GM10847 (cell line): ENCODE measurements around the gene ASB2.

Experiments used
- POLR2A ChIP-seq: IDR thresholded peaks from 2 replicates; pipeline ENCODE4 v1.6.1; 2011; ENCODE audit not compliant: insufficient read length; ENCODE audit errors: extremely low read depth

ASB2 gene

GRCh38 chr14:93953263-93953662, 23.1 kb downstream of the ASB2 start:
- no peak for TF ChIP-seq POLR2A

DNA sequence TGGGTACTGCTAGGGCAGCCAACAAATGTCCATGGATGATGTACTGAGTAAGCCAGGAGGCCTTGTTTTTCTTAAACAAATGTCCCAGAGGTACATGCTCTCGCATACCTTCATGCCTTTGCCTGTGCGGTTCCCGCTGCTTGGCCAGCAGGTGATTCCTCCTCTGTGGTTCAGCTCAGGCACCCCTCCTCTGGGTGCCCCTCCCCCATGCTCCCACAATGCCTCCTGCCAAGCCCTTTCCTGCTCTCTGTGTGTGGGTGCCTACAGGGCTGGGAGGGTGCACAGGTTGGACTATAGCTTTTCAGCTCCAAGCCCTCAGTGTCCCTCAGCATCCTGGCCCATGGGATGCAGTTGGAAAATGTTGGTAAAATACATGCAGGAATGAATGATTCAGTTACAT, 23.5 kb downstream of the ASB2 start:
- TF ChIP-seq POLR2A, result no peak

GRCh38 chr14:93951635-93952540, 24.5 kb downstream of the ASB2 start:
- TF ChIP-seq POLR2A, result no peak

- no peak for TF ChIP-seq POLR2A
Observed at GRCh38 chr14:93950948-93951634, 25.3 kb downstream of the ASB2 start.

GRCh38 chr14:93949511-93950075, 26.8 kb downstream of the ASB2 start:
- TF ChIP-seq POLR2A, result no peak

DNA sequence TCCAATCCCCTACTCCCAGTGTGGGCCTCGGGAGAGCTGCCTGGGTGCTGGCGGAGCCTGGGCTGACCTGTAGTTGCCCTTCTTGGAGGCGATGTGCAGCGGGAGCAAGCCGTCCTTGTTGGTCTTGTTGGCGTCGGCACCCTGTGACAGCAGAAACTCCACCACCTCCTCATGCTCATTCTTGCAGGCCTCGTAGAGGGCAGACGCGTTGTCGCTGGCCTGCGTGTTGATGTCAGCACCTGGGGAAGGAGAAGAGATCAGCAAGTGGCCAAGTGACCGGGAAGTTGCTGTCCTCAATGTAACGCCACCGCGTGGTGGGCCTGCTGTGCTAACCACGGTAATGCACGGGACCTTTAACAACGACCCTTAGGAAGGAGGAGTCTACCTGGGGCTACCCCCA, 29.1 kb downstream of the ASB2 start:
- TF ChIP-seq POLR2A, result no peak

DNA sequence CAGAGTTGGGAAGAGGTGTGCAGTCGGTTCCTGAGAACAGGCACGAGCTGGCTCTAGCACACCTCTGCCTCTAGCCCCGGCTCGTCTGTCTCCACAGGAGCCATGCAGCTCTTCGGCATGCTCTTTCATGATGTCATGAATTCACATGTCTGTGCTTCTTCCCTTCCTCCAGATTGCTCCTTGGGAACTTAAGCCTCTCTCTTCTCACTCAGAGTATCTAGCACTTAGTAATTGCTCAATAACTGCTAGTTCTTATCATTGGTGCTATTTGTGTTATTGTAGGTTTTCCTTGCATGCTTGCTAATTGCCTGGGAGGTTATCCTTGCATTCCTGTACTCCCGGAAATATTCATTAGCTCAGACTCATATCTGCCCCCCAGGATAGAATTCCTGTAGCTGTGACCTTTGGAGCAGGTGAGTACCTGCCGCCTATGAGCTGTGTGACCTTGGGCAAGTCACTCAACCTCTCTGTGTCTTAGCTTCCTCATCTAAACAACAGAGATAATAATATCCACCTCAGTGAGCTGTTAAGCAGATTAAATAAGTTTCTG, 29.8 kb downstream of the ASB2 start:
- no peak for TF ChIP-seq POLR2A

DNA sequence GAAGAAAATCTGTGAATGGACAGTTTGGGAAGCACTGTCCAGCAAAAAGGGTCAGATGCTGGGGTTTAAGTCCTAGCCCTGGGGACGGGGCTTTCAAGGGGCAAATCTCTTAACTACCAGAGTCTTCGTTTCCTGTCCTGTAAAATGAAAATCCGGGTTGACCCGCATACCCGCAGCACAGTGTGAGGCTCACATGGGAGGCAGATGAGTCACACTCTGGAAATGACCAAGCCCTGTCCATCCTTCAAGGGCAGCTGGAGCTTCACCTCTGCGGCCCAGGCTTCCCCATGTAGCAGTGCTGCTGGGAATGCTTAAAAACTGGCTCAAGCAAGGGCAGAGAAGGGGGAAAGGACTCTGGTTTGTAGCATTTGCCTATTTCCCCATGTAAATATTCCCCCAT, 30.3 kb downstream of the ASB2 start:
- TF ChIP-seq POLR2A, result no peak

GRCh38 chr14:93945070-93945399, 31.3 kb downstream of the ASB2 start:
- no peak for TF ChIP-seq POLR2A

DNA sequence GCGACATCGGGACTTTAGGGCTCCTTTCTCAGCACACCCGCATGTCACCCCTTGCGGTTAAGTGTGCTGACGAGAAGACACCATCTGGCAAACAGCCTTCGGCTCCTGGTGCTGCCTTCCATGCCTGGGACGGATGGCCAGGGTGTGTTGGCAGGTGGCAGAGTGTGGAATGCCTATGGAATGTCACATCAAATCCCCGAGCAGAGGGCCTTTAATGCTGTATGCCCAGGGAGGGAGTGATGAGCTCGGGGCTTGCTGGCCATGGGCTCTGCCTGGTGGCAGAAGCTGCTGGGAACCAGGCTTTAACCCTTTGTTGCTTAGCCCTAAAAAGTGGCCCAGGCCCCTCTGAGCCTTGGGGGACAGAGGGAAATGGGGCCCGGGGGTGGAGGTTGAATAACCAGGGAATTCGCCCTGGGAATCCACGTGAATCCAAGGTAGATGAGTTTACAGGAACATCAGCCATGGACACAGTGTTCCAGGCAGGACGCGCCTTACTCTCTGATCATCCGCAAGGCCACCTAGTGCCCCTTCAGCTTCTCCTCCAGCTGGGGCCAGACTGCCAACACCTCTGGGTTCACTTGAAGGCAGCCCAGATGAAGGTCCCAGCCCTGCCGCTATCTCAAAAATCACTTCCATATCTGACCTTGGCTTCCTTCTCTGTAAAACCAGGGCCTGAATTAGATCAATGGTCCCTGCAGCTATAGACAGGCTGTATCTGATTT, 31.9 kb downstream of the ASB2 start:
- TF ChIP-seq POLR2A, result no peak

GRCh38 chr14:93943930-93944329, 32.4 kb downstream of the ASB2 start:
- TF ChIP-seq POLR2A, result no peak

DNA sequence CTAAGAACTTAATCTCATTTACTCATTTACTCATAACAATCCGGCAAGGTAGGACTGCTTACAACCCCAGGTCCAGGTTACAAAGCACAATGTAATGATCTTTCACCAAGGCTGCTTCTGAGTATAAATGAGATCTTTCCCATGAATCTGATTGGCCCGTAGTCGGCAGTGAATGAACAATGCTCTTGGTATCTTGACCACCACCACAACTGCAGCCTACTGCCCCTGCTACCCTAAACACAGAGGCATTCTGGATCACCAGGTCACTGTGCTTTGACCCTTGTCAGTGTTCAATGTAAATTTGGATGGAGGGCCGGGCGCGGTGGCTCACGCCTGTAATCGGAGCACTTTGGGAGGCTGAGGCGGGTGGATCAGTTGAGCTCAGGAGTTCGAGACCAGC, 33.3 kb downstream of the ASB2 start:
- no peak for TF ChIP-seq POLR2A

DNA sequence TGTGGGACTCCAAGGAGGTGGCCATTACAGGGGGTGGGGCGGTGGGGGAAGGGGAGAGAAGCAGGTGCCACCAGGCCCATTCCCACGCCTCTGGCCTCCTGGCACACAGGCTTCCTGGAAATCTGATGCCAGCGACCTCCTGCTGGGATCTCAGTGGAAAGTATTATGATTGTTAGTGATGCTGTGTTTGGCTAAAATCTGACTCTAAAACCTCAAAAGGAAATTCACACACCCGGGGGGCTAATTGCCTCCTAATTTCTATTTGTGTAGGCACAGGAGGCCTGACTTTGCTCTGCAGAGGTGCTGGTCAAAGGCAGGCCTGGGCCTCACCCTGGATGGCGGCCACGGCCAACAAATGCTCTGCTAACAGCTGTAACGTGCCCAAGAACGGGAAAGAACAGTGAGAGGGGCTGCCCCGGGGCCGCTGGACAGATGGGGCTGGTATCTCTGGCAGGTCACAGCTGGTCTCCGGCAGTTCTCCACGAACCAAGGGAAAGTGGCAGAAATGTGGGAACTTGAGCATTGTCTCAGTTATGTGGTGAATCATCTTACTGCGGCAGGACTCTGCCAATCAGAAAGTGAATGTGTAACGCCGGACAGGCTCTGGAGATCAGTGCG, 35.0 kb downstream of the ASB2 start:
- no peak for TF ChIP-seq POLR2A

GRCh38 chr14:93940437-93940836, 35.9 kb downstream of the ASB2 start:
- TF ChIP-seq POLR2A, result no peak
